Pulmonary artery endothelial cell (primary cell): ENCODE results near the gene POLD2. TPM values are rescaled to one million over a fixed set of nuclear protein-coding genes. Genes with fewer than 3 reads are reported as not detected.

Source experiments
- DNase-seq: peaks from one replicate; pipeline ENCODE4 v3.0.0-alpha.2; 2011; ENCODE audit warnings: low read depth, low spot score
- total RNA-seq: library from RNA; depleted of rRNA; stranded (reverse); fragments of >200 nt; gene quantifications from 2 replicates; pipeline ENCODE4 v1.2.3, GENCODE V29; 2014

Gene POLD2
- total RNA-seq, 1 donor from 2014 or later = 105 TPM

GRCh38 chr7:44114586-44115310 lies 8.6 kb downstream of the POLD2 start:
- no peak for DNase-seq

- DNase-seq = no peak
Measured at GRCh38 chr7:44113764-44114354, 9.5 kb downstream of the POLD2 start.

- DNase-seq = no peak
Measured at GRCh38 chr7:44112997-44113763, 10.2 kb downstream of the POLD2 start.

GRCh38 chr7:44112231-44112996 lies 10.9 kb downstream of the POLD2 start:
- DNase-seq = no peak

- DNase-seq = no peak
Measured at GRCh38 chr7:44111761-44112160, 11.6 kb downstream of the POLD2 start.

GRCh38 chr7:44110719-44111635 lies 12.4 kb downstream of the POLD2 start:
- no peak for DNase-seq

GRCh38 chr7:44109991-44110390 lies 13.4 kb downstream of the POLD2 start:
- DNase-seq = no peak

- DNase-seq = no peak
Measured at GRCh38 chr7:44108768-44109750, 14.3 kb downstream of the POLD2 start.

GRCh38 chr7:44107961-44108767 lies 15.2 kb downstream of the POLD2 start:
- DNase-seq = no peak

- DNase-seq = no peak
Measured at GRCh38 chr7:44107116-44107960, 16.0 kb downstream of the POLD2 start.

- no peak for DNase-seq
Measured at GRCh38 chr7:44106311-44107065, 16.9 kb downstream of the POLD2 start.

- DNase-seq = no peak
Measured at GRCh38 chr7:44105832-44106231, 17.5 kb downstream of the POLD2 start.

- no peak for DNase-seq
Measured at GRCh38 chr7:44104860-44105771, 18.2 kb downstream of the POLD2 start.

- DNase-seq = no peak
Measured at GRCh38 chr7:44103923-44104859, 19.2 kb downstream of the POLD2 start, which contains the start of gene AEBP1. TSS of gene AEBP1 (plus strand) at chr7:44104345. CDS start at chr7:44104666, 321 bp downstream.

GRCh38 chr7:44103566-44103922 lies 19.8 kb downstream of the POLD2 start:
- no peak for DNase-seq
